ENCODE measurements around the gene ADGRA1.

DNA sequence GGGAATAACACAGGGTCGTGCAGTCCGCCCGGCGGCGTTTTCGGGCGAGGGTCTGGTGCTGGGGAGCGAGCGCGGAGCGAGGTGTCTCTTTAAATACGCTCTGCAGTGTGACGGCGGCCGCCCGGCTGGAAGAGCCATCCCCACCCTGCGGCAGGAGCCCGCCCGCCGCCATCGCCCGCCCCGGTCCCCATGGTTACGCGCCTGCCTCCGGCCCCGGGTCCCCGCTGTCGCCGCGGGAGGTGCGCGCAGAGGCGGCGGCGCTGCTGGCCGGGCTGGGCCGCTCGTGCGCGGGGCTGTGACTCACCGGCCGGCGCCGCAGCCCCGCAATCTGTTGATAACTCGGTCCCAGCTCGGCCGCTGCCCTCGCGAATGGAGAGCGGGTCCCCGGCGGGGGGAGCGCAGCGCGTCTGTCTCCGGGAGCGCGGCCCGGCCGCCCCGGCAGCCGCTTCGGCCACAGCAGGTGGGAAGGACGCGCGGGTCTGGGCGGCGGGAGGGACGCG is at the start of gene ADGRA1:
- TF ChIP-seq EZH2 (optimal IDR thresholded peaks at IDR 0.05; ENCODE audit: low read depth, low read length): no peak
- TF ChIP-seq, protein P1, sequence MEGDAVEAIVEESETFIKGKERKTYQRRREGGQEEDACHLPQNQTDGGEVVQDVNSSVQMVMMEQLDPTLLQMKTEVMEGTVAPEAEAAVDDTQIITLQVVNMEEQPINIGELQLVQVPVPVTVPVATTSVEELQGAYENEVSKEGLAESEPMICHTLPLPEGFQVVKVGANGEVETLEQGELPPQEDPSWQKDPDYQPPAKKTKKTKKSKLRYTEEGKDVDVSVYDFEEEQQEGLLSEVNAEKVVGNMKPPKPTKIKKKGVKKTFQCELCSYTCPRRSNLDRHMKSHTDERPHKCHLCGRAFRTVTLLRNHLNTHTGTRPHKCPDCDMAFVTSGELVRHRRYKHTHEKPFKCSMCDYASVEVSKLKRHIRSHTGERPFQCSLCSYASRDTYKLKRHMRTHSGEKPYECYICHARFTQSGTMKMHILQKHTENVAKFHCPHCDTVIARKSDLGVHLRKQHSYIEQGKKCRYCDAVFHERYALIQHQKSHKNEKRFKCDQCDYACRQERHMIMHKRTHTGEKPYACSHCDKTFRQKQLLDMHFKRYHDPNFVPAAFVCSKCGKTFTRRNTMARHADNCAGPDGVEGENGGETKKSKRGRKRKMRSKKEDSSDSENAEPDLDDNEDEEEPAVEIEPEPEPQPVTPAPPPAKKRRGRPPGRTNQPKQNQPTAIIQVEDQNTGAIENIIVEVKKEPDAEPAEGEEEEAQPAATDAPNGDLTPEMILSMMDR (IDR thresholded peaks at IDR 0.05; ENCODE audit: low read length): no peak
- no peak for TF ChIP-seq EZH2phosphoT487 (IDR thresholded peaks at IDR 0.05; ENCODE audit: low read length)

All from MM.1S (cell line).